B cell (primary cell): ENCODE data around the gene NAPB. TPM values are rescaled to one million over a fixed set of nuclear protein-coding genes. Genes with fewer than 3 reads are reported as not detected.

Experiments used
- ATAC-seq: fragments of 200-7000 bp; cut with Tn5 transposase; one replicate; pipeline ENCODE4 v1.10.0; 2021; ENCODE audit warnings: low read depth, mild to moderate bottlenecking, moderate number of reproducible peaks, moderate library complexity
- CTCF ChIA-PET: fragments of 350-600 bp; sonication (Branson Sonifier 250); formaldehyde crosslinking; loops from one replicate; lab custom pipeline; 2021; ENCODE audit warnings: antibody characterized with exemption, inconsistent platforms; lab: Charles Lee
- POLR2A ChIA-PET: fragments of 350-600 bp; sonication (Branson Sonifier 250); formaldehyde crosslinking; loops from one replicate; lab custom pipeline; 2021; ENCODE audit warnings: antibody characterized with exemption; lab: Charles Lee
- DNase-seq: peaks from one replicate; pipeline ENCODE4 v3.0.0; 2013
- H2AFZ ChIP-seq: 2 replicates; pipeline ENCODE4 v1.6.1; 2012; ENCODE audit warnings: mild to moderate bottlenecking, low read depth, low read length; ENCODE audit not compliant: insufficient read depth, poor library complexity, severe bottlenecking
- H3K27ac ChIP-seq, 2 donors: 1 replicate in 1 of 2; 2 replicates in 1 of 2; pipeline ENCODE4 v1.5.1; 2012 to 2013; ENCODE audit warnings: low read length in 2 of 2, mild to moderate bottlenecking in 2 of 2, moderate library complexity in 1 of 2
- H3K27me3 ChIP-seq, 4 experiments: fragments of 200-600 bp in 1 of 4; sonication (generic) in 1 of 4; replicated peaks in 1 of 4; 1 replicate in 2 of 4; 2 replicates in 2 of 4; pipeline versions ENCODE4 v1.6.1 to v1.7.0; 2013 to 2016; ENCODE audit warnings: low read length in 3 of 4, mild to moderate bottlenecking in 2 of 4, mixed read lengths in 1 of 4, moderate library complexity in 1 of 4; ENCODE audit not compliant: insufficient read depth in 4 of 4, control insufficient read depth in 3 of 4; ENCODE audit errors: control extremely low read depth in 1 of 4
- H3K36me3 ChIP-seq, 2 experiments: replicated peaks in 1 of 2; 1 replicate in 1 of 2; 2 replicates in 1 of 2; pipeline versions ENCODE4 v1.6.1 to v1.7.1; 2013; ENCODE audit warnings: low read length in 1 of 2; ENCODE audit not compliant: insufficient read depth in 2 of 2, control insufficient read depth in 1 of 2; ENCODE audit errors: control extremely low read depth in 1 of 2, extremely low read depth in 1 of 2
- H3K4me1 ChIP-seq, 2 donors: fragments of 200-600 bp in 1 of 2; sonication (generic) in 1 of 2; 1 replicate in 1 of 2; 2 replicates in 1 of 2; pipeline versions ENCODE4 v1.5.1 to v1.6.1; 2013 to 2017; ENCODE audit warnings: low read length in 2 of 2; ENCODE audit not compliant: control insufficient read depth in 2 of 2, insufficient read depth in 2 of 2
- H3K4me2 ChIP-seq: replicated peaks from 2 replicates; pipeline ENCODE3; 2012; ENCODE audit warnings: mild to moderate bottlenecking, low read depth, low read length; ENCODE audit not compliant: poor library complexity, severe bottlenecking
- H3K4me3 ChIP-seq, 5 experiments: fragments of 200-600 bp in 1 of 5; sonication (generic) in 1 of 5; 1 replicate in 3 of 5; 2 replicates in 2 of 5; pipeline versions ENCODE4 v1.5.1 to v1.7.0; 2011 to 2016; ENCODE audit warnings: low read length in 4 of 5, mild to moderate bottlenecking in 4 of 5, low read depth in 2 of 5, control low read depth in 1 of 5, moderate library complexity in 1 of 5; ENCODE audit not compliant: insufficient read depth in 1 of 5; ENCODE audit errors: control extremely low read depth in 1 of 5, extremely low read depth in 1 of 5
- H3K79me2 ChIP-seq: fragments of 200-600 bp; sonication (generic); one replicate; pipeline ENCODE4 v1.6.0; 2016; ENCODE audit warnings: low read length; ENCODE audit not compliant: control insufficient read depth, insufficient read depth
- H3K9ac ChIP-seq: fragments of 200-600 bp; sonication (generic); 2 replicates; pipeline ENCODE4 v1.6.1; 2017; ENCODE audit warnings: mild to moderate bottlenecking, low read length, moderate library complexity
- H3K9me3 ChIP-seq, 3 donors: one replicate each; pipeline versions ENCODE4 v1.6.1 to v1.7.1; 2013; ENCODE audit warnings: low read length in 2 of 3; ENCODE audit not compliant: control insufficient read depth in 2 of 3, insufficient read depth in 1 of 3; ENCODE audit errors: control extremely low read depth in 1 of 3
- H4K20me1 ChIP-seq: 2 replicates; pipeline ENCODE4 v1.6.0; 2012; ENCODE audit warnings: mild to moderate bottlenecking, low read length; ENCODE audit not compliant: insufficient read depth, control insufficient read depth, poor library complexity, severe bottlenecking
- H3K27ac Mint-ChIP-seq: one replicate; pipeline ENCODE4 v1.8.0; 2021; ENCODE audit warnings: mixed read lengths
- H3K27me3 Mint-ChIP-seq: one replicate; pipeline ENCODE4 v1.8.0; 2021; ENCODE audit warnings: mixed read lengths
- H3K4me1 Mint-ChIP-seq: one replicate; pipeline ENCODE4 v1.8.0; 2021; ENCODE audit warnings: mixed read lengths
- H3K4me3 Mint-ChIP-seq: one replicate; pipeline ENCODE4 v1.8.0; 2021; ENCODE audit warnings: mixed read lengths
- H3K9me3 Mint-ChIP-seq: one replicate; pipeline ENCODE4 v1.8.0; 2022; ENCODE audit warnings: mixed read lengths; ENCODE audit not compliant: insufficient read depth
- EZH2 ChIP-seq: IDR thresholded peaks from 2 replicates; pipeline ENCODE4 v1.6.1; 2012; ENCODE audit warnings: borderline replicate concordance, low read depth, mild to moderate bottlenecking, moderate library complexity, low read length; ENCODE audit not compliant: insufficient read depth, poor library complexity, severe bottlenecking
- WGBS: methylation state at CpG from one replicate; pipeline ENCODE4 v1.1.5; 2013; ENCODE audit warnings: missing lambda C conversion rate; ENCODE audit not compliant: insufficient coverage; 5-methylcytosine and 5-hydroxymethylcytosine counted together
- intact Hi-C: fragments of 100-400 bp; cut with micrococcal nuclease; formaldehyde crosslinking; loops from one replicate; pipeline ENCODE4 v1.10.0; 2022
- polyA plus RNA-seq: library from polyadenylated mRNA; depleted of rRNA; stranded (reverse); fragments of >200 nt; gene quantifications from 2 replicates; pipeline ENCODE4 v1.2.3, GENCODE V29; 2012
- total RNA-seq, 2 donors: library from RNA; stranded (reverse); fragments of 120-200 nt in 1 of 2; gene quantifications; 1 replicate in 1 of 2; 2 replicates in 1 of 2; pipeline versions ENCODE4 v1.2.3 to v1.2.4, GENCODE V29; 2013 to 2022
- TF ChIP-seq, protein P1 (sequence below): fragments of 200-600 bp; IDR thresholded peaks from one replicate; pipeline ENCODE4 v1.8.0; 2022; ENCODE audit warnings: antibody characterized with exemption, mild to moderate bottlenecking

Gene NAPB
- total and polyA plus RNA-seq, 2 donors (not counting 1 experiment from before 2014, with no cell fraction given), result 4.1 to 13.0 TPM

DNA sequence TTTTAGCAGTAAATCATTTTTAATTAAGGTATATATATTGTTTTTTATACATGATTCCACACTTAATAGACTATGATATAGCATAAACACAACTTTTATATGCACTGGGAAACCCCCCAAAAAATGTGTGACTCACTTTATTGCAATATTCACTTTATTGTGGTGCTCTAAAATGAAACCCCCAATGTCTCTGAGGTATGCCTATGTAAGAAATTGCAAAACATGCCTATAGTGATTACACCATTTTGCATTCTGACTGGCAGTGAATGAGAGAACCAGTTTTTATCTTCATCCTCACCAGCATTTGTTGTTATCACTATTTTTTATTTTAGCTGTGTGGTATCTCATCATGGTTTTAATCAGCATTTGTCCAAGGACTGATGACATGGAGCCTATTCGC is 39.9 kb upstream of the NAPB start:
- no CpG with 5 or more reads among the region's 1 CpG for WGBS
- no peaks in the 10 kb centered on the region for H3K9me3 Mint-ChIP-seq
- ChIA-PET POLR2A (no interaction called here), CTCF (interaction anchor here (1.5 kb wide), 1 partner anchor 18 kb away, joined by 3 read pairs; no protein-coding TSS in a partner anchor)
- peaks cover 8% of the 10 kb centered on the region for H3K27me3 Mint-ChIP-seq
- no peak for ATAC-seq
- no peak overlapping the region for H3K27ac ChIP-seq
- intact Hi-C loops, result no loop called here
- no peak overlapping the region for H3K4me3 ChIP-seq
- H3K4me3 Mint-ChIP-seq, result no peak overlapping the region
- peaks cover 0 to 3% (median 0%) of the 10 kb centered on the region in 4 experiments for H3K27me3 ChIP-seq
- peaks cover 6 to 17% (median 8%) of the 10 kb centered on the region in 3 donors for H3K9me3 ChIP-seq
- H3K4me2 ChIP-seq, result no peak overlapping the region
- H2AFZ ChIP-seq, result no peak overlapping the region
- H3K4me1 ChIP-seq, result peaks cover 2 to 7% of the 10 kb centered on the region in 2 donors
- no peaks in the 10 kb centered on the region for H3K79me2 ChIP-seq
- H3K4me1 Mint-ChIP-seq, result no peaks in the 10 kb centered on the region
- no peak overlapping the region for H3K27ac Mint-ChIP-seq
- no peak for DNase-seq
- H3K9ac ChIP-seq, result no peak overlapping the region
- H4K20me1 ChIP-seq, result no peaks in the 10 kb centered on the region
- no peaks in the 10 kb centered on the region for H3K36me3 ChIP-seq
- TF ChIP-seq EZH2, result no peak
- TF ChIP-seq, protein P1, sequence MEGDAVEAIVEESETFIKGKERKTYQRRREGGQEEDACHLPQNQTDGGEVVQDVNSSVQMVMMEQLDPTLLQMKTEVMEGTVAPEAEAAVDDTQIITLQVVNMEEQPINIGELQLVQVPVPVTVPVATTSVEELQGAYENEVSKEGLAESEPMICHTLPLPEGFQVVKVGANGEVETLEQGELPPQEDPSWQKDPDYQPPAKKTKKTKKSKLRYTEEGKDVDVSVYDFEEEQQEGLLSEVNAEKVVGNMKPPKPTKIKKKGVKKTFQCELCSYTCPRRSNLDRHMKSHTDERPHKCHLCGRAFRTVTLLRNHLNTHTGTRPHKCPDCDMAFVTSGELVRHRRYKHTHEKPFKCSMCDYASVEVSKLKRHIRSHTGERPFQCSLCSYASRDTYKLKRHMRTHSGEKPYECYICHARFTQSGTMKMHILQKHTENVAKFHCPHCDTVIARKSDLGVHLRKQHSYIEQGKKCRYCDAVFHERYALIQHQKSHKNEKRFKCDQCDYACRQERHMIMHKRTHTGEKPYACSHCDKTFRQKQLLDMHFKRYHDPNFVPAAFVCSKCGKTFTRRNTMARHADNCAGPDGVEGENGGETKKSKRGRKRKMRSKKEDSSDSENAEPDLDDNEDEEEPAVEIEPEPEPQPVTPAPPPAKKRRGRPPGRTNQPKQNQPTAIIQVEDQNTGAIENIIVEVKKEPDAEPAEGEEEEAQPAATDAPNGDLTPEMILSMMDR, result no peak

DNA sequence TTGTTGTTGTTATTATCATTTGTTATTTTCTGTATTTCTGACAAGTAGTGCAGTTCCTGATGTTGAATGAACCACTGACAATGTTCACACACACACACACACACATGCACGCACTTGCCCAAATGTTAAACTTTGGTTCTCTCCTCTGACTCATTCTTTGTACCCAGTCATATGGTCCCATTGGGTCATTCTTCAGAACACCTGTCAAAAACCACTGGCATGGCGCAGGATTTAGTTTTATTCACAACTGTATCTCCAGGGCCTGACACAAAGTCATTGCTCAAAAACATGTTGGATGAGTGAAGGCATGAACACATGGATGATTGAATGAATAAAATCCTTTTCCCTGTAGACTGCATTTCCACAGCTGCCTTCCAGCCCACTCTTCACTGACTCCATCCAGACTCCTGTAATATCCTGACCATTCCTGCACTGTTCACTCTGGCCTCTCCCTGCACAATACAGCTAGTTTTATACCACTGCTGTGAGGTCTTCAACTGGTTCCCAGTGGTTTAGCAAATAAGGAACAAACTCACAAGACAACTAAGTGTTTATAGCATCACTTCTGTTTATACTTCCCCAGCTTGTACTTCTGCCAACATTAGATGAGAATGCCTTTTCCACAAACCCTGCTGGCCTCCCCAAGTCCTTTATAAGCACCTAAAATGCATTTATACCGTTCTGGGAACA is 38.3 kb upstream of the NAPB start:
- no peak overlapping the region for H3K4me3 Mint-ChIP-seq
- no peak for DNase-seq
- Histone ChIP-seq H3K4me2 (no peak overlapping the region), H3K27me3 (peaks cover 0 to 3% (median 0%) of the 10 kb centered on the region in 4 experiments), H3K4me3 (no peak overlapping the region), H3K9me3 (peaks cover 3 to 9% (median 4%) of the 10 kb centered on the region in 3 donors), H3K36me3 (no peaks in the 10 kb centered on the region), H4K20me1 (no peaks in the 10 kb centered on the region), H3K27ac (no peak overlapping the region), H2AFZ (no peak overlapping the region), H3K9ac (no peak overlapping the region), H3K4me1 (peaks cover 2 to 9% of the 10 kb centered on the region in 2 donors), H3K79me2 (no peaks in the 10 kb centered on the region)
- POLR2A ChIA-PET, result no interaction called here
- no peaks in the 10 kb centered on the region for H3K9me3 Mint-ChIP-seq
- no peak overlapping the region for H3K27ac Mint-ChIP-seq
- intact Hi-C loops, result no loop called here
- TF ChIP-seq EZH2, result no peak
- TF ChIP-seq, protein P1, result no peak
- no peak for ATAC-seq
- WGBS, result 20% methylated on average over 1 of the region's 3 CpGs
- no peaks in the 10 kb centered on the region for H3K4me1 Mint-ChIP-seq
- CTCF ChIA-PET, result interaction anchor here (0.6 to 0.7 kb wide), 2 partner anchors 16 to 17 kb away, joined by 3 read pairs; no protein-coding TSS in a partner anchor
- H3K27me3 Mint-ChIP-seq, result peaks cover 12% of the 10 kb centered on the region
